Right lobe of liver (tissue), 6 donors: ENCODE results near the gene CTCFL. TPM values are rescaled to one million over a fixed set of nuclear protein-coding genes. Genes with fewer than 3 reads are reported as not detected.

ENCODE experiments used
- ATAC-seq, 4 donors: fragments of 200-7000 bp; cut with Tn5 transposase; one replicate each; pipeline ENCODE4 v1.9.1; 2020; ENCODE audit warnings: mild to moderate bottlenecking in 4 of 4, moderate library complexity in 4 of 4
- DNase-seq, 3 donors: peaks; one replicate each; pipeline ENCODE4 v3.0.0-alpha.2; 2020
- H3K27ac ChIP-seq, 3 donors: fragments of 200-600 bp; one replicate each; pipeline ENCODE4 v1.8.0; 2022
- H3K27me3 ChIP-seq, 2 donors: fragments of 200-600 bp; one replicate each; pipeline ENCODE4 v1.8.0; 2022
- H3K36me3 ChIP-seq, 4 donors: fragments of 200-600 bp; sonication (generic) in 1 of 4; one replicate each; pipeline versions ENCODE4 v1.5.1 to v1.8.0; 2017 to 2022; ENCODE audit warnings: control low read depth in 1 of 4
- H3K4me1 ChIP-seq, 4 donors: fragments of 200-600 bp; sonication (generic) in 1 of 4; one replicate each; pipeline versions ENCODE4 v1.5.1 to v1.8.0; 2017 to 2022; ENCODE audit warnings: control low read depth in 1 of 4
- H3K4me3 ChIP-seq, 3 donors: fragments of 200-600 bp; one replicate each; pipeline ENCODE4 v1.8.0; 2022
- H3K9me3 ChIP-seq, 4 donors: fragments of 200-600 bp; sonication (generic) in 1 of 4; one replicate each; pipeline versions ENCODE4 v1.5.1 to v1.8.0; 2017 to 2022; ENCODE audit warnings: control low read depth in 1 of 4
- POLR2A ChIP-seq: fragments of 450-650 bp; IDR thresholded peaks from one replicate; pipeline ENCODE4 v1.6.1; 2017; ENCODE audit warnings: antibody characterized with exemption, mild to moderate bottlenecking
- WGBS: methylation state at CpG from one replicate; pipeline ENCODE4 v1.1.6; 2018; ENCODE audit warnings: low coverage, low lambda C conversion rate; ENCODE audit not compliant: insufficient coverage; ENCODE audit errors: missing lambda C conversion rate; 5-methylcytosine and 5-hydroxymethylcytosine counted together
- intact Hi-C, 2 donors: fragments of 100-400 bp; cut with DNase I; formaldehyde crosslinking; loops; one replicate each; pipeline versions ENCODE4 v1.11.2 to v1.14.1; 2022
- total RNA-seq, 6 experiments: library from RNA; depleted of rRNA in 2 of 6; stranded (reverse); fragments of >200 nt in 2 of 6; fragmentation: NEBNext Ultra II Directional in 3 of 6; extraction: Animal tissue kit (Norgen Biotek cat#: 25700) in 3 of 6; gene quantifications; one replicate each; pipeline versions ENCODE4 v1.1.0 to v1.2.4, GENCODE V29; 2016 to 2023
- TF ChIP-seq, protein P1 (sequence below), 4 donors: fragments of 200-600 bp in 3 of 4; fragments of 450-650 bp in 1 of 4; IDR thresholded peaks; one replicate each; pipeline versions ENCODE4 v1.5.1 to v1.8.0; 2016 to 2022; ENCODE audit warnings: antibody characterized with exemption in 4 of 4, mild to moderate bottlenecking in 2 of 4
- donor health status: DM: no; HTN: yes; CAD: no.
- donor health status: DM: no; HTN: no; CAD: no.
- donor health status: DM: no; HTN: no; CAD: no.
- donor health status: DM: no; HTN: yes; CAD: no.
- donor health status: DM: no; HTN: yes; CAD: no.

CTCFL gene
- total RNA-seq, 6 experiments from 2014 or later: 0.09 to 0.50 (median 0.33) TPM; not detected in 2

DNA sequence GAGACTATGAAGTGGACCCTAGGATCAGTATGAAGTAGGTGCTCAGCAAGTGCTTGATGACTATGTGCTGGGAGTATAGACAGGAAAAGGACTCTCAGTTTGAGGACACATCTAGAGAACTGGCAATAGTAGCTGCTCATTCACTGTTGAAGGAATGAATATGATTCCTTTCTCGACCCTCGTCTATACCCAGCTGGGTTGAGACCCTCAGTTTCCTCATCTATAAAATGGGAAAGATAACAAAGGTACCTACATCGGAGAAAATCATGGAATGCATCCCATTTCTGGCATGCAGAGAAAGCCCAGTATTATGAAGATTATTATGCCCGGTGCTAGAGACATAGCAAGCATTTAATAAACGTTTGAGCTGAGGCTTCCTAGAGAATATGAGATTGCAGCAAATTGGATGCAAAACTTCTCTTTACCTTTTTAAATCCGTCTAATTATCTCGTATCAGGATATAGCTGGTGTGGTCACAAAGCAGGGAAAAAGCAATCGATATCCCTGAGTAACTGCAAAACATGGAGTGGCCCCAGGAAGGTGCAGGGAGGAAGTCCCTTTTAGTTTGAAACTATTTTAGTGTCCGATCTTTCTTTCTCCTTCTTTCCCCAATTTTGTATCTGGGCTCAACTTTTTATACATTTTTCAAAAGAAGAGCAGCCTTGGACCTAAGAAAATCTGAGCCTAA, 33.1 kb upstream of the CTCFL start:
- ATAC-seq: no peak
- H3K27ac ChIP-seq: peak overlapping the region; percentile 67 to 98 (median 96)
- intact Hi-C loops: no loop called here
- no peak for DNase-seq
- WGBS: 34% methylated on average over 9 of the region's 9 CpGs
- H3K36me3 ChIP-seq: peaks cover 0 to 21% (median 12%) of the 10 kb centered on the region in 4 donors
- TF ChIP-seq POLR2A: no peak
- TF ChIP-seq, protein P1, sequence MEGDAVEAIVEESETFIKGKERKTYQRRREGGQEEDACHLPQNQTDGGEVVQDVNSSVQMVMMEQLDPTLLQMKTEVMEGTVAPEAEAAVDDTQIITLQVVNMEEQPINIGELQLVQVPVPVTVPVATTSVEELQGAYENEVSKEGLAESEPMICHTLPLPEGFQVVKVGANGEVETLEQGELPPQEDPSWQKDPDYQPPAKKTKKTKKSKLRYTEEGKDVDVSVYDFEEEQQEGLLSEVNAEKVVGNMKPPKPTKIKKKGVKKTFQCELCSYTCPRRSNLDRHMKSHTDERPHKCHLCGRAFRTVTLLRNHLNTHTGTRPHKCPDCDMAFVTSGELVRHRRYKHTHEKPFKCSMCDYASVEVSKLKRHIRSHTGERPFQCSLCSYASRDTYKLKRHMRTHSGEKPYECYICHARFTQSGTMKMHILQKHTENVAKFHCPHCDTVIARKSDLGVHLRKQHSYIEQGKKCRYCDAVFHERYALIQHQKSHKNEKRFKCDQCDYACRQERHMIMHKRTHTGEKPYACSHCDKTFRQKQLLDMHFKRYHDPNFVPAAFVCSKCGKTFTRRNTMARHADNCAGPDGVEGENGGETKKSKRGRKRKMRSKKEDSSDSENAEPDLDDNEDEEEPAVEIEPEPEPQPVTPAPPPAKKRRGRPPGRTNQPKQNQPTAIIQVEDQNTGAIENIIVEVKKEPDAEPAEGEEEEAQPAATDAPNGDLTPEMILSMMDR (IDR thresholded peaks at IDR 0.05): no peak
- no peak overlapping the region for H3K4me3 ChIP-seq
- H3K9me3 ChIP-seq: no peaks in the 10 kb centered on the region
- H3K4me1 ChIP-seq: peaks cover 0 to 65% (median 27%) of the 10 kb centered on the region in 4 donors
- H3K27me3 ChIP-seq: no peaks in the 10 kb centered on the region

- WGBS: 83% methylated on average over 2 of the region's 3 CpGs
- intact Hi-C loops: no loop called here
Observed at GRCh38 chr20:57556980-57557274, 32.0 kb upstream of the CTCFL start.

GRCh38 chr20:57555457-57556184, 30.7 kb upstream of the CTCFL start:
- Histone ChIP-seq H3K4me1 (peaks cover 0 to 75% (median 33%) of the 10 kb centered on the region in 4 donors), H3K4me3 (no peak overlapping the region), H3K27ac (peak overlapping the region; percentile 51 to 98 (median 96)), H3K36me3 (no peaks in the 10 kb centered on the region), H3K27me3 (no peaks in the 10 kb centered on the region), H3K9me3 (no peaks in the 10 kb centered on the region)
- ATAC-seq (peak; percentile 61 to 74 (median 70)), DNase-seq (peak; percentile 69 to 84 (median 73))
- WGBS: 26% methylated on average over 11 of the region's 11 CpGs
- TF ChIP-seq, protein P1 (IDR thresholded peaks at IDR 0.05): no peak
- no peak for TF ChIP-seq POLR2A
- intact Hi-C loops: no loop called here

More at GRCh38 chr20:57556980-57557274, 32.0 kb upstream of the CTCFL start:
- H3K36me3 ChIP-seq: peaks cover 0 to 10% (median 5%) of the 10 kb centered on the region in 4 donors
- no peak for ATAC-seq
- TF ChIP-seq, protein P1 (IDR thresholded peaks at IDR 0.05): no peak
- DNase-seq: no peak
- no peaks in the 10 kb centered on the region for H3K9me3 ChIP-seq
- H3K4me1 ChIP-seq: peaks cover 0 to 73% (median 32%) of the 10 kb centered on the region in 4 donors
- no peaks in the 10 kb centered on the region for H3K27me3 ChIP-seq
- no peak overlapping the region for H3K4me3 ChIP-seq
- H3K27ac ChIP-seq: peak overlapping the region in 2 of 3 donors; percentile 96 to 98

DNA sequence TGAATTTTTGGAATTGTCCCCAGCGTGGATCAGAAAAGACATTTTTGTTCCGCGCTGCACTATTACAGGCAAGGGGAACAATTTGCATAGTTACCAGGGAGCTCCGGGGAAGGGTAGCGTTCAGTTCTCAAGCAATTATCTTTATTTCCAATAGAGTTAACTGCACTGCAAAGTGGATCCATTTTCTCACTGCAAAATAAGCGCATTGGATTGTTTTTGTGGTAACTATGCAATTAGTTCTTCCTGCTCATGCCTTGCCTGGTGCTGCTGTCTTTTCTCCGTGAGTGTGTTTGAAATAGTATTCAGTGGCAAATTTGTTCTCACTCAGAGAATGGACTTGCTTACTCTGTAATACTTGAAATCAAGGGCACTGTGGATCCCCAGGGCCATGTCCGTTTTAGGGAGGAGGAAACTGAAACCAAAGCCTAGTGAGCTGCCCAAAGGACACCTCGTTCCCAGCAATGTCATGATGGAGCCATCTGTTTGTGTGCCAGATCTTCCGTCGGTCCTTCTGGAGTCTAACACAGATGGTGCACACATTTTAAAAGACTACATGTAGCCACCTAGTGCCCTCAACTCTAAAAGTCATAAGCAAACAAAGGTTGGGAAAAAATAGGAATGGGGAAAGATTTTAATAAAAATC, 28.6 kb upstream of the CTCFL start:
- TF ChIP-seq POLR2A: no peak
- TF ChIP-seq, protein P1 (IDR thresholded peaks at IDR 0.05): no peak
- Histone ChIP-seq H3K4me1 (peaks cover 0 to 62% (median 24%) of the 10 kb centered on the region in 4 donors), H3K27ac (peak overlapping the region in 2 of 3 donors; percentile 96 to 98), H3K27me3 (no peaks in the 10 kb centered on the region), H3K36me3 (no peaks in the 10 kb centered on the region), H3K4me3 (no peak overlapping the region), H3K9me3 (no peaks in the 10 kb centered on the region)
- intact Hi-C loops: no loop called here
- DNase-seq: peak in 1 of 3 donors; percentile 57
- ATAC-seq: peak; percentile 9 to 41 (median 11)
- 57% methylated on average over 9 of the region's 11 CpGs for WGBS
